Panc1 (cell line): ENCODE data around the gene FAM13B.

Experiments used
- CTCF ChIP-seq: fragments of 450-650 bp; IDR thresholded peaks from 2 replicates; pipeline ENCODE4 v1.5.1; 2017; ENCODE audit warnings: mild to moderate bottlenecking
- POLR2AphosphoS5 ChIP-seq: IDR thresholded peaks from 2 replicates; pipeline ENCODE4 v1.6.1; 2012; ENCODE audit warnings: mild to moderate bottlenecking, low read depth, low read length, moderate library complexity
- REST ChIP-seq, 2 experiments: IDR thresholded peaks; 2 replicates each; pipeline ENCODE4 v1.6.1; 2011 to 2012; ENCODE audit warnings: low read depth in 2 of 2, control low read depth in 1 of 2, low read length in 1 of 2, mild to moderate bottlenecking in 1 of 2, moderate library complexity in 1 of 2; ENCODE audit not compliant: insufficient read depth in 1 of 2

- no peak for TF ChIP-seq CTCF
- no peak for TF ChIP-seq POLR2AphosphoS5
- TF ChIP-seq REST (IDR thresholded peaks at IDR 0.05; ENCODE audit: insufficient read depth in 1 of 2, low read depth in 2 of 2, low read length in 1 of 2): no peak
Observed at GRCh38 chr5:138024117-138024516, 8.8 kb downstream of the FAM13B start.
